T-helper 2 cell (primary cell): ENCODE data around the gene FDPS.

ENCODE experiments used
- DNase-seq, 5 experiments: peaks; one replicate each; pipeline versions ENCODE4 v3.0.0 to v3.0.0-alpha.2; 2012 to 2022
- total RNA-seq, 2 donors: gene quantifications; one replicate each; lab custom pipeline; 2026; lab: John Stamatoyannopoulos, UW

FDPS gene
- total RNA-seq, result 27.4 to 45.0 reads per million in 2 donors

GRCh38 chr1:155308493-155309422 lies at the start of gene FDPS:
FDPS (plus strand) TSS chr1:155308866; CDS start chr1:155309790, 924 bp downstream.
- DNase-seq, result peak; percentile 89 to 100 (median 97)

DNA sequence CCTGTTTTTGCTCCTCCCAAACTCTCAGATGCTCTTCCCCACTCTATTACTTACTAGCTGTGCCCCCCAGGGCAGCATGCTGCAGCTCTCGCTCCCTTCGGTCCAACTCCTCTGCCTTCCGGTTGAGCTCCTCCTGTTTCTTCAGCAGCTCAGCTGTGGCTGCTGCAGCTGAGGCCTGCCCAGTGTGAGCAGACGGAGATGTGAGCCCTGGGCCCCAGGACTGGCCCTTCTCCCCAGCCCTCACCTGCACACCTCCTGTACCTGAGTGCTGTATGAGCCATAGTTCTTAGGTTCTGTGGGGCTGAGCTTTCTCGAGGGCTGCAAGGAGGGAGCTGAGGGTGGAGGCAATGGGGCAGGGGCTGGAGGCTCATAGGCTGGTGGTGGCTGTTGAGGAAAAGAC lies 48.4 kb upstream of the FDPS start:
- no peak for DNase-seq

- peak in 1 of 5 experiments; percentile 70 for DNase-seq
These were observed 47.2 kb upstream of the FDPS start for GRCh38 chr1:155261493-155261851.

- DNase-seq, result peak; percentile 63 to 93 (median 82)
These were observed 46.6 kb upstream of the FDPS start, which contains the start of gene SCAMP3 for GRCh38 chr1:155261852-155262673. SCAMP3 (minus strand) TSS chr1:155262360; CDS start chr1:155262151, 209 bp downstream.

- DNase-seq, result no peak
These were observed 45.6 kb upstream of the FDPS start for GRCh38 chr1:155263067-155263466.

- DNase-seq, result no peak
These were observed 42.1 kb upstream of the FDPS start for GRCh38 chr1:155266553-155266952.

DNA sequence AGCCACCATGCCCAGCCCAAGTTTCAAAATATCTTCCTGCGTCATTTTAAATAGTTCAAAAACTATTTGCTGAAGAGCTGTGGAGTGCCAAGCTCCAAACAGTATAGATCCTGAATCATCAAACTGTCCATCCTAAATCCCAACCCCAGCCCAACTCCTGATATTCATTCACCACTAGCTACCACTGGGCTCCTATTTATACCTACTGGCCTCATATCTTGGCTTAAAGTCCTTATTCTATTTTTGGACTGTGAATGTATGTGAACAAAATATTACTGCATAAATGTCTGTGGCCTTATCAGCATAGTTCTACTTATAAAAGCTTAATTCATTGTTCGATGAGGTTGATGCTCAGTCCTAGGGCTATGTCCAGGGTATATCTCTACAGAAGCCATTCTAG lies 41.3 kb upstream of the FDPS start:
- DNase-seq, result no peak

- no peak for DNase-seq
These were observed 40.0 kb upstream of the FDPS start for GRCh38 chr1:155268630-155269029.

DNA sequence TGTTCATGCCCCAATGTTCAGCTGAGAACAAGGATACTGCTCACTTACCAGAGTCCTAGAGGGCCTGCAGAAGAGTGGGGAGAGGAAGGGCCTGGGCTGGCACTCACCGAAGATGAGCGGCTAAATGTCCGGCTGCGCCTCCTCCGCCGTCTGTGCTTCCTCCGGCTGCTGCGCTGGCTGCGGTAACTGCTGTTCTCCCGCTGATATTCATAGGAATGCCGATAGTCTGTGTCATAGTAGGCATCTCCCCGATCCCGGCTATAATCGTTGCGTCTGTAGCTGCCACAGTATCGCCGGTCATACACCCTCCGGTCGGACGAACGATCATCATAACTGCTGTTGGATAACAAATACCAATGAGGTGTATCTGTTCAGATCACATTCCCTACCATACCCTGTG lies 39.3 kb upstream of the FDPS start:
- DNase-seq, result no peak

DNA sequence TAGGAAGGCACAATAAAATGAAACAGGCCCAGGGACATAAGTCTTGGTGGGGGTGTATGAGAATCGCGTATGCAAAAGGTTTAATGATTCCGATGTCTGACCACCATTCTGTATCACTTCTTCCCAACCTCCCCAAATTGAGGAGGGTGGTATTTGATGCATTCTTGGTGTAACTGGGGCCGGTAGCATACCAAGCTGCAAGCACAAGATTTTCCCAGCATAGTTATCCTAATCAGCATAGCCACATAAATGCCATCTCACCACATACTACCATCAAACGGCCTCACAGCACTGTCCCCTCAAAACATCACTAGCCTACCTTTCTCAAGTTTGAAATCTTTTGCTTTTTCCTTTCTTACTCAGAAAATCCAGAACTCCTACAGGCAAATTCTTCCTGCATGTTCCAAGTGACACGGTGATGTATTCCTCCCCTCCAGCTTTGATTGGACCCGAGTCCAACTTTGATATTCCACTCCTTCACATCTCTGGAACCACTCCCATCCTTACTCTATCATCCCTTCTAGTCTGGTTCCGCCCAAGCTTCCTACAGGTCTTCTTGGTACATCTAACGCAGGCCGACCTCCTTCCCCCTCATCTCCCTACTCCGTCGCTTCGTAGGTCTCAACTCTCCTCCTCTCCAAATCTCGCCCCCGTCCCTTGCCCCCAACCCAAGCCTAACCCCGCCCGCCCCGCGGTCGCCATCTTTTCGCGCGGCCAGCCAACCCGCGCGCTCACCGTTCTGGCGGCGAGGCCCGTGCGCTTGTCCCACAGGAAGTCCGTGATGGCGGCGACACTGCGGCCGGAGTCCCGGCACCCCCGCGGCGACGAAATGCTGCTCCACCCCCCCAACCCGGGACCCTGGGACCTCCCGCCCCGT lies 36.0 kb upstream of the FDPS start:
- DNase-seq, result no peak

DNA sequence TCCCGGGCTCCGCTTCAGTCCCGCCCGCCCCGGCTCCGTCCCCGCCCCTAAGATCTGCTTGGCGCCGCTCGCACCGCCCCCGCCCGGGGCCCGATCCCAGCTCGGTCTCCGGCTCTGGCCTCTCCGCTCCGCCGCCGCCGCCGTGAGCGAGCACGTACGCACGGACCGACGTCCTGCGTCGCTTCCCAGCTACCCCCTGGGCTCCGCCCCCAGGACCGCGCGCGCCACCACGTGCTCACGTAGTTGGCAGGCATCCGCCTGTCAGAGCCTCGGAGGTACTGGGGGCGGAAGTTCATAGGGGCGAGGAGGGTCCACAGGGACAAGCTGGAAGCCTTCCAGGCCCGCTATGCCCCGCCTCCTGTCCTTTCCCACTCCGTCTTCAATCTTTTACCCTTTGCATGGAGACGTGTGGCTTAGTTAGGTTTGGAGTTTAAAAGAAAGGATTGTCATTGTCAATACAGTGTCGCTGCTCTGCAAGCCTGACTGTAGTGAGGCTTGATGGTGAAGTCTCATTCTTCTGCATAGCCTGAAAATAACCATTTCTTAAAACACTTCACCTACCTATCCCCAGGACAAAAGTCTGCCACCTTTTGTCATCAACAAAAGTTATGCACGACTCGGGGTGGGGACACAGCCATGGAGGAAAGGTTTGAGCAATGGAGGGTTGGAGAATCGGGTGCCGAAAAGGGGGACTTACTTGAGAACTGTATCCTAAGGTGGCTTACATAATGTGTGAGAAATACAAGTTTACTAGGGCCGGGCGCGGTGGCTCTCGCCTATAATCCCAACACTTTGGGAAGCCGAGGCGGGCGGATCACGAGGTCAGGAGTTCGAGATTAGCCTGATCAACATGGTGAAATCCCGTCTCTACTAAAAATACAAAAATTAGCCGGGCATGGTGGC lies 35.1 kb upstream of the FDPS start, which contains the start of gene CLK2:
TSS of gene CLK2 (minus strand) at position 162 of the 903 bp plus-strand sequence. CDS start 2,527 bp downstream, outside the sequence.
- DNase-seq, result peak; percentile 86 to 98 (median 93)

DNA sequence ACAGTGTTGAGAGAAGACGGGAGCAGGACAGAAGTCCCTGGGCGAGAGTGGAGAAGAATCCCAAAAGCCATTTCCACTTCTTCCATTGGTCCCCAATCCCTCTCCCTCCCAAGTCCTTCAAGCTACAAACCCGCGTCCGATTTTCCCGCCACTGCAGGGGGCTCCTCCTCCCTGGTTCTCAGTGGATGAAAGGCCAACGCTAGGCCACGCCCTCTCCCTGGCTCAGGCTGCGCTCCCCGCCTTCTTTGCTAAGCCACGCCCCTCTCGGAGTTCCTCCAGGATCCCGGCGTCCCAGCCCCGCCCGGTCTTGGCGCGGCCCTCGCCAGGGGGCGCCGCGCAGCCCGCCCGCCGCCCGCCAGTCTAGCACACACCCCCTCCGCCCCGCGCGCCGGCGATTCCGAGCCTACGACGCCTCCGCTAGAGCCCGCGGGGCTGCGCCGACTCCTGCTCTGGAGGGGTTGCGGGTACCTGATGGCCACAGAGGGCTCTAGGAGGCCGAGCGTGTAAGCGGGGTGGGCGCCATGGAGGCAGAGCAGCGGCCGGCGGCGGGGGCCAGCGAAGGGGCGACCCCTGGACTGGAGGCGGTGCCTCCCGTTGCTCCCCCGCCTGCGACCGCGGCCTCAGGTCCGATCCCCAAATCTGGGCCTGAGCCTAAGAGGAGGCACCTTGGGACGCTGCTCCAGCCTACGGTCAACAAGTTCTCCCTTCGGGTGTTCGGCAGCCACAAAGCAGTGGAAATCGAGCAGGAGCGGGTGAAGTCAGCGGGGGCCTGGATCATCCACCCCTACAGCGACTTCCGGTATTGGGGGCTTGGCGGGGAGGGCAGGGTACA lies 31.4 kb upstream of the FDPS start, which contains the start of gene HCN3:
TSS of gene HCN3 (plus strand) at position 394 of the 832 bp plus-strand sequence. CDS start at position 522, 128 bp downstream.
- DNase-seq, result peak; percentile 85 to 90 (median 88)

- peak; percentile 62 to 76 (median 71) for DNase-seq
These were observed 30.6 kb upstream of the FDPS start for GRCh38 chr1:155277902-155278688.

DNA sequence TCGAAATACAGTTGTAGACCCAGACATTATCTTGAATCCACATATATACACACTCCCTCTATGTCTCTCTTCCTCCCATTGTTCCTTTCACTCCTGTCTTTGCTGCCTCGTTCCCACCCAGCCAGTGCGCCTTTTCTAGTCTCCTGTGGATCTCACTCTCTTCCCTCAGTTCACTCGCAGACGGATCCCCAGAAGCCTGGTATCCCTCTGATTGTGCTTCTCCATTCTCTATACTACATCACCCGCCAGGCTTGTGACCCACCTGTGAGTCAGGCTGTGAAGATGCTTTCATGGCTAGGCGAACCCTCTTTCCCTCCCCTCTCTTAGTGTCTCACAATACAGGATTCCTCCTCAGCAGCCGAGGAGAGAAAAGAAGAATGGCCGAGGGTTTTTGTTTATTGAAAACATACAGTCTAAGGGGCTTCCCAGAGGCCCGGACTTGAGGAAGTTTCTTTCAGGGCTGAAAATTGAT lies 29.9 kb upstream of the FDPS start:
- no peak for DNase-seq

GRCh38 chr1:155279268-155279667 lies 29.4 kb upstream of the FDPS start:
- no peak for DNase-seq

DNA sequence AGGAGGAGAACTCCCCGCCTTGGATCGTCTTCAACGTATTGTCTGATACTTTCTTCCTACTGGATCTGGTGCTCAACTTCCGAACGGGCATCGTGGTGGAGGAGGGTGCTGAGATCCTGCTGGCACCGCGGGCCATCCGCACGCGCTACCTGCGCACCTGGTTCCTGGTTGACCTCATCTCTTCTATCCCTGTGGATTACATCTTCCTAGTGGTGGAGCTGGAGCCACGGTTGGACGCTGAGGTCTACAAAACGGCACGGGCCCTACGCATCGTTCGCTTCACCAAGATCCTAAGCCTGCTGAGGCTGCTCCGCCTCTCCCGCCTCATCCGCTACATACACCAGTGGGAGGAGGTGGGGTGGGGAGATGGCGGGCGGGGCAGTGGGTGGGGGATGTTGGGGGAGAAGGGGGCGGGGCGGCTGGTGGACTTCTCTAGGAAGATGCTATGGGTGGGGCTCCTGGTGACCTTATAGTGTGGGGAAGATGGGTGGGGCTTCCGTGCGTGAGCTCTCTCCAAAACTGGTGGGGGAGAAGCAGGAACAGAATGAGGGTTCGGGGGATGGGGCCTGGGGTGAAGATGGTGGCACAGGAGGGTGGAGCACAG lies 26.1 kb upstream of the FDPS start:
- DNase-seq, result no peak

DNA sequence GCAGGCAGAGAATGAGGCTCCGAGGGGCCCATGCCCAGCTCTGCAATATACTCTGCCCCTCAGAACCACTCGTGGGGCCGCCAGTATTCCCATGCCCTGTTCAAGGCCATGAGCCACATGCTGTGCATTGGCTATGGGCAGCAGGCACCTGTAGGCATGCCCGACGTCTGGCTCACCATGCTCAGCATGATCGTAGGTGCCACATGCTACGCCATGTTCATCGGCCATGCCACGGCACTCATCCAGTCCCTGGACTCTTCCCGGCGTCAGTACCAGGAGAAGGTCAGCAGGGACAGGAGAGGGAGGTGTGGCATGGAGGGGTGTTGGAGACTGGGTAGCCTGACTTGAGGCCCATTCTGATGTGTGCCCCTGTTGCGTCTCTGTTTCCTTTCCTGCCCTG lies 24.2 kb upstream of the FDPS start:
- DNase-seq, result no peak

DNA sequence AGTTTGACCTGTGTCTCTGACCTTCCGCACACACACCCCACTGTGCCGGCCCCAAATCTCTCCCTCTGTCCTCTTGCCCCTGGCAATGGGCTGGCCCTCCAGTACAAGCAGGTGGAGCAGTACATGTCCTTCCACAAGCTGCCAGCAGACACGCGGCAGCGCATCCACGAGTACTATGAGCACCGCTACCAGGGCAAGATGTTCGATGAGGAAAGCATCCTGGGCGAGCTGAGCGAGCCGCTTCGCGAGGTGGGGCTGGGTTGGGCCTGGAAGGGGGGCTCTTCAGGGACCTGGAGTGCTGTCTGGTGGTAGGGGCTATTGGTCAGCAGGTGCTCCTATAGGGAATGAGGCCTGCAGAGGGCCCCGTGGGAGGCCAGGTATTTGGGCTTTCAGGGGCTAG lies 23.6 kb upstream of the FDPS start:
- DNase-seq, result no peak

DNA sequence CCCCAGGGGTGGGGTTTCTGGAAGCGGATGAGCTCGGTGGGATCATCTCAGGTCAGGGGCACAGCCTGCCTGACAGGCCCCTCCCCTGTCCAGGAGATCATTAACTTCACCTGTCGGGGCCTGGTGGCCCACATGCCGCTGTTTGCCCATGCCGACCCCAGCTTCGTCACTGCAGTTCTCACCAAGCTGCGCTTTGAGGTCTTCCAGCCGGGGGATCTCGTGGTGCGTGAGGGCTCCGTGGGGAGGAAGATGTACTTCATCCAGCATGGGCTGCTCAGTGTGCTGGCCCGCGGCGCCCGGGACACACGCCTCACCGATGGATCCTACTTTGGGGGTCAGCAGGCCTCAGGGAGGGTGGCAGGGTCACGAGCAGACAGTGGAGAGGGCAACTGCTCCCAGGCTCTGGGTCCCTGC lies 23.0 kb upstream of the FDPS start:
- no peak for DNase-seq
